DND-41 (cell line): ENCODE measurements around the gene CAMP.
A peak's percentile ranks its signal among the peaks of the same experiment; 100 is the strongest.

Source experiments
- ATAC-seq: fragments of 200-7000 bp; cut with Tn5 transposase; 3 replicates; pipeline ENCODE4 v1.9.1; 2021; ENCODE audit warnings: low read depth; ENCODE audit not compliant: insufficient read depth
- DNase-seq: peaks from one replicate; pipeline ENCODE4 v3.0.0-alpha.2; 2020
- H2AFZ ChIP-seq: 2 replicates; pipeline ENCODE4 v1.6.0; 2012; ENCODE audit warnings: low read depth, low read length
- H3K27ac ChIP-seq: 2 replicates; pipeline ENCODE4 v1.5.1; 2012; ENCODE audit warnings: low read length, inconsistent platforms
- H3K27me3 ChIP-seq: fragments of 200-600 bp; sonication (generic); 2 replicates; pipeline ENCODE4 v1.6.0; 2012; ENCODE audit warnings: low read length, mild to moderate bottlenecking, inconsistent platforms; ENCODE audit not compliant: insufficient read depth, poor library complexity
- H3K36me3 ChIP-seq: 2 replicates; pipeline ENCODE4 v1.5.1; 2012; ENCODE audit warnings: low read length, inconsistent platforms; ENCODE audit not compliant: insufficient read depth
- H3K4me1 ChIP-seq: 2 replicates; pipeline ENCODE4 v1.5.1; 2012; ENCODE audit warnings: mild to moderate bottlenecking, low read length; ENCODE audit not compliant: insufficient read depth
- H3K4me2 ChIP-seq: 2 replicates; pipeline ENCODE4 v1.6.0; 2012; ENCODE audit warnings: mild to moderate bottlenecking, moderate library complexity, low read length, inconsistent platforms; ENCODE audit not compliant: insufficient read depth
- H3K4me3 ChIP-seq, 2 experiments: fragments of 200-600 bp in 1 of 2; shearing (Covaris generic) in 1 of 2; 2 replicates each; pipeline ENCODE4 v1.5.1; 2012 to 2016; ENCODE audit warnings: inconsistent platforms in 2 of 2, low read length in 2 of 2, mild to moderate bottlenecking in 2 of 2, low read depth in 1 of 2, moderate library complexity in 1 of 2
- H3K79me2 ChIP-seq: 2 replicates; pipeline ENCODE4 v1.6.0; 2012; ENCODE audit warnings: low read length, inconsistent platforms; ENCODE audit not compliant: insufficient read depth
- H3K9ac ChIP-seq: 2 replicates; pipeline ENCODE4 v1.6.0; 2012; ENCODE audit warnings: low read depth, mild to moderate bottlenecking, inconsistent platforms, low read length, moderate library complexity
- H3K9me3 ChIP-seq: 2 replicates; pipeline ENCODE4 v1.5.1; 2012; ENCODE audit warnings: low read length, moderate library complexity, mild to moderate bottlenecking, inconsistent platforms; ENCODE audit not compliant: insufficient read depth, severe bottlenecking
- H4K20me1 ChIP-seq: 2 replicates; pipeline ENCODE4 v1.6.0; 2012; ENCODE audit warnings: low read length; ENCODE audit not compliant: insufficient read depth
- CTCF ChIP-seq: IDR thresholded peaks from 2 replicates; pipeline ENCODE4 v1.5.1; 2012; ENCODE audit warnings: borderline replicate concordance, low read length, moderate library complexity, mild to moderate bottlenecking; ENCODE audit not compliant: poor library complexity, severe bottlenecking; ENCODE audit errors: extremely low read depth
- EZH2 ChIP-seq: IDR thresholded peaks from 3 replicates; pipeline ENCODE4 v1.6.1; 2012; ENCODE audit warnings: borderline replicate concordance, low read depth, mild to moderate bottlenecking, moderate library complexity, low read length, inconsistent platforms; ENCODE audit not compliant: severe bottlenecking

Gene CAMP

GRCh38 chr3:48194446-48195071 lies 28.7 kb upstream of the CAMP start:
- Histone ChIP-seq H3K27ac (no peak overlapping the region), H3K36me3 (no peaks in the 10 kb centered on the region), H3K79me2 (no peaks in the 10 kb centered on the region), H3K4me1 (peaks cover 6% of the 10 kb centered on the region), H2AFZ (peak overlapping the region; percentile 25; the same call in 1 of the 2 replicates), H3K9me3 (no peaks in the 10 kb centered on the region), H4K20me1 (no peaks in the 10 kb centered on the region), H3K4me3 (no peak overlapping the region), H3K9ac (no peak overlapping the region), H3K4me2 (peak overlapping the region; percentile 41; the same call in 1 of the 2 replicates), H3K27me3 (no peaks in the 10 kb centered on the region)
- DNase-seq = peak; percentile 54
- TF ChIP-seq CTCF (peak; percentile 87), EZH2 (no peak)
- ATAC-seq = peak; percentile 50; the same call in 2 of the 3 replicates

GRCh38 chr3:48196611-48197010 lies 26.7 kb upstream of the CAMP start:
- no peak overlapping the region for H2AFZ ChIP-seq
- ATAC-seq (no peak), DNase-seq (no peak)
- H3K4me1 ChIP-seq = peaks cover 6% of the 10 kb centered on the region
- H3K4me3 ChIP-seq = no peak overlapping the region
- TF ChIP-seq EZH2 = no peak
- no peaks in the 10 kb centered on the region for H3K36me3 ChIP-seq
- H3K79me2 ChIP-seq = no peaks in the 10 kb centered on the region
- H3K9ac ChIP-seq = no peak overlapping the region
- no peaks in the 10 kb centered on the region for H3K9me3 ChIP-seq
- no peaks in the 10 kb centered on the region for H4K20me1 ChIP-seq
- H3K4me2 ChIP-seq = no peak overlapping the region
- no peak overlapping the region for H3K27ac ChIP-seq
- no peaks in the 10 kb centered on the region for H3K27me3 ChIP-seq

DNA sequence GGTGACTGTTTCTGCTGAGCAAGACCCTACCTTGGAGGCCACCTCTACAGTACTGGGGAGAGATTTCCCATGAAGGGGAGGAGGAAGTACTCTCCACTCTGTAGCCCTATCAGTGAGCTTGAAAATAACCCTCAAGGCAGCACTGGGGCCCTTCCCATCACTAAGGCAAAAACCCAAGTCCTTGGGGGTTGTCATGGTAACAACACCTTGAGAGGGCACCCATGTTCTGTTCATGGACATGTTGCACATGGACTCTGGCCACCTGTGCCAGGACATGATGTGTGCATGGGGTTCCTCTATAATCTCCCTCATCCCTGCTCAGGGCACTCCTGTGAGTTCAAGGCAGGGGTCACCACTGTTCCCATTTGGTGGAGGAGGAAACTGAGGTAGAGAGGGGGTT lies 24.2 kb upstream of the CAMP start:
- ATAC-seq (no peak), DNase-seq (no peak)
- Histone ChIP-seq H3K79me2 (no peaks in the 10 kb centered on the region), H3K9me3 (no peaks in the 10 kb centered on the region), H2AFZ (no peak overlapping the region), H3K27ac (no peak overlapping the region), H3K4me2 (no peak overlapping the region), H3K9ac (no peak overlapping the region), H4K20me1 (no peaks in the 10 kb centered on the region), H3K27me3 (no peaks in the 10 kb centered on the region), H3K36me3 (no peaks in the 10 kb centered on the region), H3K4me3 (no peak overlapping the region), H3K4me1 (peaks cover 6% of the 10 kb centered on the region)
- TF ChIP-seq CTCF (no peak), EZH2 (no peak)

GRCh38 chr3:48202632-48203031 lies 20.7 kb upstream of the CAMP start:
- Histone ChIP-seq H2AFZ (no peak overlapping the region), H3K36me3 (no peaks in the 10 kb centered on the region), H3K27ac (no peak overlapping the region), H3K4me2 (no peak overlapping the region), H4K20me1 (no peaks in the 10 kb centered on the region), H3K9ac (no peak overlapping the region), H3K27me3 (no peaks in the 10 kb centered on the region), H3K4me1 (no peaks in the 10 kb centered on the region), H3K9me3 (no peaks in the 10 kb centered on the region), H3K79me2 (no peaks in the 10 kb centered on the region), H3K4me3 (no peak overlapping the region)
- ATAC-seq (no peak), DNase-seq (no peak)
- no peak for TF ChIP-seq CTCF
- no peak for TF ChIP-seq EZH2
